A204.1 (cell line): Measurements from ENCODE around the gene STBD1.
"Not testable (repeated sequence)": the region's sequence is repeated elsewhere in the genome, so short reads cannot be mapped to it uniquely, and the experiment has no call there.

Source experiments
- FAIRE-seq: peaks from 2 replicates; lab custom pipeline; 2012; peaks lifted over from hg19 to GRCh38; lab: Jason Lieb, UNC

STBD1 gene

GRCh38 chr4:76283900-76284299 is 22.6 kb upstream of the STBD1 start:
- FAIRE-seq, result no peak

GRCh38 chr4:76287811-76288210 is 18.7 kb upstream of the STBD1 start:
- FAIRE-seq, result not testable (repeated sequence)

GRCh38 chr4:76292730-76293129 is 13.8 kb upstream of the STBD1 start:
- FAIRE-seq, result no peak

- no peak for FAIRE-seq
Observed at GRCh38 chr4:76293772-76294171, 12.8 kb upstream of the STBD1 start.

- FAIRE-seq, result no peak
Observed at GRCh38 chr4:76296286-76296820, 10.2 kb upstream of the STBD1 start.

GRCh38 chr4:76298227-76298626 is 8.3 kb upstream of the STBD1 start:
- FAIRE-seq, result no peak

GRCh38 chr4:76300012-76300411 is 6.5 kb upstream of the STBD1 start:
- FAIRE-seq, result no peak

- FAIRE-seq, result no peak
Observed at GRCh38 chr4:76301068-76301774, 5.3 kb upstream of the STBD1 start.

- FAIRE-seq, result no peak
Observed at GRCh38 chr4:76301775-76302162, 4.8 kb upstream of the STBD1 start.

GRCh38 chr4:76302826-76303438 is 3.6 kb upstream of the STBD1 start:
- no peak for FAIRE-seq

GRCh38 chr4:76305033-76305687 is 1.4 kb upstream of the STBD1 start:
- no peak for FAIRE-seq

GRCh38 chr4:76306882-76307659 is 538 bp downstream of the STBD1 start:
- FAIRE-seq, result no peak

GRCh38 chr4:76307660-76308014 is 1.1 kb downstream of the STBD1 start:
- no peak for FAIRE-seq

- FAIRE-seq, result no peak
Observed at GRCh38 chr4:76308548-76308947, 2.0 kb downstream of the STBD1 start.

GRCh38 chr4:76309939-76310550 is 3.5 kb downstream of the STBD1 start:
- FAIRE-seq, result no peak

- FAIRE-seq, result no peak
Observed at GRCh38 chr4:76310683-76311082, 4.2 kb downstream of the STBD1 start.

GRCh38 chr4:76311896-76312331 is 5.4 kb downstream of the STBD1 start:
- FAIRE-seq, result no peak

- FAIRE-seq, result no peak
Observed at GRCh38 chr4:76312457-76312856, 5.9 kb downstream of the STBD1 start.

GRCh38 chr4:76313547-76313946 is 7.0 kb downstream of the STBD1 start:
- FAIRE-seq, result no peak

GRCh38 chr4:76315267-76315918 is 8.9 kb downstream of the STBD1 start:
- FAIRE-seq, result no peak

GRCh38 chr4:76316131-76316530 is 9.6 kb downstream of the STBD1 start:
- FAIRE-seq, result no peak

- FAIRE-seq, result no peak
Observed at GRCh38 chr4:76322236-76322635, 15.7 kb downstream of the STBD1 start.
